PC-3 (cell line): ENCODE measurements around the gene EGLN2.

Source experiments
- CTCF ChIP-seq: fragments of 300-600 bp; sonication (generic); conservative IDR thresholded peaks from 2 replicates; pipeline ENCODE4 v1.5.1; 2017; ENCODE audit warnings: antibody characterized with exemption, low read depth, mild to moderate bottlenecking, low read length
- EZH2 ChIP-seq: fragments of 300-600 bp; sonication (generic); IDR thresholded peaks from one replicate; pipeline ENCODE4 v1.6.1; 2017; ENCODE audit warnings: antibody characterized with exemption, mild to moderate bottlenecking, low read length; ENCODE audit not compliant: unreplicated experiment
- EZH2phosphoT487 ChIP-seq: fragments of 300-600 bp; sonication (generic); IDR thresholded peaks from 2 replicates; pipeline ENCODE4 v1.6.1; 2018; ENCODE audit warnings: mild to moderate bottlenecking, antibody characterized with exemption, low read length, borderline replicate concordance

GRCh38 chr19:40804783-40805242, 5.8 kb downstream of the EGLN2 start:
- TF ChIP-seq EZH2: no peak
- 0 out of 2 replicates have a peak, but pooled peaks have one; percentile 22 for TF ChIP-seq CTCF
- TF ChIP-seq EZH2phosphoT487: no peak
